ENCODE data around the gene PARD3. TPM values are rescaled to one million over a fixed set of nuclear protein-coding genes. Genes with fewer than 3 reads are reported as not detected.

PARD3 gene
- total RNA-seq, 1 donor from 2014 or later = 51.2 TPM

DNA sequence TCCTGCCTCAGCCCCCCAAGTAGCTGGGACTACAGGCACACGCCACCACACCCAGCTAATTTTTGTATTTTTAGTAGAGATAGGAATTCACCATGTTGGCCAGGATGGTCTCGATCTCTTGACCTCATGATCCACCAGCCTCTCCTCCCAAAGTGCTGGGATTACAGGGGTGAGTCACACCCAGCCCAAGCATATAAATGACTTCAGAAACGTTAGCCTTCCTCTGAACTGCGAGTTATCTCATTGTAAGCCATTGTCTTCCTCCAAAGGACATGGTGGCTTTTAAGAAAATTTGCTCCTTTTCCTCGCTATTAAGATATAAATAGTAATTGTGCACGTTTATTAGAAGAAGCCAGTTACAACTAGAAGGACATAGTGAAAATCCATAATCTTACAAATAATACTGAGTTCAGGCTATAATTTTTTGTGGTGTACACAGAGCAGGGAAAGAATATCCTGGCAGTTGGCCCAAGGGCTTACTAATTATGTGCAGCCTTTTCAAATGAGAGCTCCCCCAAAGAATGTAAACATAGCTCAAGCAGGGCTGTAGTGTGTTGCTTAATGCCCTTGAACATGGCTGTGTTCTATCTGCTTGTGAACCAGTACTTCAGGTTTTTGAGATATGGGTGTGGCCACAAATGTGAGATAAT lies 495.8 kb downstream of the PARD3 start:
- no peak for DNase-seq (ENCODE audit: low read depth, low spot score)
- peaks cover 9% of the 10 kb centered on the region for H3K36me3 Mint-ChIP-seq (ENCODE audit: low read depth)
- H3K9me3 Mint-ChIP-seq = no peaks in the 10 kb centered on the region
- H3K27me3 Mint-ChIP-seq (ENCODE audit: low read depth) = no peaks in the 10 kb centered on the region
- H3K4me1 Mint-ChIP-seq = peaks cover 27% of the 10 kb centered on the region
- TF ChIP-seq, protein P1, sequence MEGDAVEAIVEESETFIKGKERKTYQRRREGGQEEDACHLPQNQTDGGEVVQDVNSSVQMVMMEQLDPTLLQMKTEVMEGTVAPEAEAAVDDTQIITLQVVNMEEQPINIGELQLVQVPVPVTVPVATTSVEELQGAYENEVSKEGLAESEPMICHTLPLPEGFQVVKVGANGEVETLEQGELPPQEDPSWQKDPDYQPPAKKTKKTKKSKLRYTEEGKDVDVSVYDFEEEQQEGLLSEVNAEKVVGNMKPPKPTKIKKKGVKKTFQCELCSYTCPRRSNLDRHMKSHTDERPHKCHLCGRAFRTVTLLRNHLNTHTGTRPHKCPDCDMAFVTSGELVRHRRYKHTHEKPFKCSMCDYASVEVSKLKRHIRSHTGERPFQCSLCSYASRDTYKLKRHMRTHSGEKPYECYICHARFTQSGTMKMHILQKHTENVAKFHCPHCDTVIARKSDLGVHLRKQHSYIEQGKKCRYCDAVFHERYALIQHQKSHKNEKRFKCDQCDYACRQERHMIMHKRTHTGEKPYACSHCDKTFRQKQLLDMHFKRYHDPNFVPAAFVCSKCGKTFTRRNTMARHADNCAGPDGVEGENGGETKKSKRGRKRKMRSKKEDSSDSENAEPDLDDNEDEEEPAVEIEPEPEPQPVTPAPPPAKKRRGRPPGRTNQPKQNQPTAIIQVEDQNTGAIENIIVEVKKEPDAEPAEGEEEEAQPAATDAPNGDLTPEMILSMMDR (conservative IDR thresholded peaks at IDR 0.05) = no peak
- no peak overlapping the region for H3K4me3 Mint-ChIP-seq
- H3K27ac Mint-ChIP-seq (ENCODE audit: unreplicated experiment) = no peak overlapping the region

GRCh38 chr10:34316154-34316553 lies 498.9 kb downstream of the PARD3 start:
- DNase-seq (ENCODE audit: low read depth, low spot score) = no peak
- Mint-ChIP-seq H3K27me3 (ENCODE audit: low read depth) (no peaks in the 10 kb centered on the region), H3K4me1 (peaks cover 35% of the 10 kb centered on the region), H3K4me3 (no peak overlapping the region), H3K36me3 (ENCODE audit: low read depth) (peaks cover 8% of the 10 kb centered on the region), H3K9me3 (no peaks in the 10 kb centered on the region), H3K27ac (ENCODE audit: unreplicated experiment) (no peak overlapping the region)
- TF ChIP-seq, protein P1 (conservative IDR thresholded peaks at IDR 0.05) = no peak

DNA sequence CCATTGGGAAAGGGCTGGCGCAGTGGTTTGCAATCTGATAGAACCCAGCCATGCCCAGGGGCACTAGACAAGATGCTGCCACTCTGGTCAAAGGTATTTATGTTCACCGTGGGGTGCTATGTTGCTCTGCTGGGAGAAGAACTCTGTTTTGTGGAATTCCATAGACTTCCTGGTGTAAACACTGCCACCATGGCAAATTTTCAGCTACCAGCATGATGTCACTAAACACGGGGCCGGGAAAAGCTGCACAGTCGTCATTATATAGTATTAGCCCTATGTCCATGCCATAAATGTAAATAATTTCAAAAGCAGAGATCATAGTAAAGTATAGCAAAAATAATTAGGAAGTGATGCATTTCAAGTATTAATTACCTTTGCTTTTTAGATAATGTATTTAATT lies 500.6 kb downstream of the PARD3 start:
- H3K36me3 Mint-ChIP-seq (ENCODE audit: low read depth) = peaks cover 8% of the 10 kb centered on the region
- H3K27ac Mint-ChIP-seq (ENCODE audit: unreplicated experiment) = no peak overlapping the region
- no peak for DNase-seq (ENCODE audit: low read depth, low spot score)
- peaks cover 51% of the 10 kb centered on the region for H3K4me1 Mint-ChIP-seq
- H3K27me3 Mint-ChIP-seq (ENCODE audit: low read depth) = no peaks in the 10 kb centered on the region
- no peaks in the 10 kb centered on the region for H3K9me3 Mint-ChIP-seq
- TF ChIP-seq, protein P1 (conservative IDR thresholded peaks at IDR 0.05) = no peak
- no peak overlapping the region for H3K4me3 Mint-ChIP-seq

DNA sequence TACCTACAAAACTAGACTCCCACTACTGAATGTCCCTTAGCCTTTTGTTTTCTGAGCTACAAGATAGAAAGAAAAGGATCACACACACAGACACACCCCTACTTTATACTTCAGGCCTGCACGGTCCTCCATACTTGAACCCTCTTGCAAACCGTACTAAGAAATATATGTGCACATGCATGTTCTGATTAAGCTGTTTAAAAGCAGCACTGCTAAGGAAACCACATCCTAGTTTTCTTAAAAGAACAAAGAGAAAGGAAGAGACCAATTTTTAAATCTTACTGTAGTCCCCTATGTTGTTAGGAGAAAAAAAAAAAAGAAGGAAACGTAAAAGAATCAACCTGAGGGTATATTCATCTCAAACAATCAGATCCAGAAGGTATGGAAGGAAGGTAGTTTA lies 501.2 kb downstream of the PARD3 start:
- Mint-ChIP-seq H3K36me3 (ENCODE audit: low read depth) (peaks cover 9% of the 10 kb centered on the region), H3K27ac (ENCODE audit: unreplicated experiment) (no peak overlapping the region), H3K9me3 (no peaks in the 10 kb centered on the region), H3K27me3 (ENCODE audit: low read depth) (no peaks in the 10 kb centered on the region), H3K4me1 (peaks cover 57% of the 10 kb centered on the region), H3K4me3 (no peak overlapping the region)
- DNase-seq (ENCODE audit: low read depth, low spot score) = no peak
- TF ChIP-seq, protein P1 (conservative IDR thresholded peaks at IDR 0.05) = no peak

DNA sequence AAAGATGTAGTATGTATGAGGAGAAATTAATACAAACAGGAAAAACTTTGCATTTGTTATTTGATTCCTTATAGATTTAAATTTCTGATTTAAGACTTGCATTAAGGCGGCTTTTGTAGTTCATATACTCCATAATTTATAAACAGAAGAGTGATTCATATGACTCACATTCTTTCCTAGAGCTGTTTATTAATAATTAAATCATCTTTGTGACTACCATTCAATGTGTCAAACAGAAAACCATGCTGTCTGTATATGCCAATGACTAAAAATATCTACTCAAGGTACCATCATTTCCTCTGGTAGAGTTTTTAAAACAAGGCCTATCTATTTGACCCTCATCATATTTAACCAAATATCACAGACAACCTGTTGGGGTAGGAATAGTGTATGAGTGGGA lies 501.7 kb downstream of the PARD3 start:
- TF ChIP-seq, protein P1 (conservative IDR thresholded peaks at IDR 0.05) = no peak
- Mint-ChIP-seq H3K27ac (ENCODE audit: unreplicated experiment) (no peak overlapping the region), H3K4me3 (no peak overlapping the region), H3K36me3 (ENCODE audit: low read depth) (peaks cover 13% of the 10 kb centered on the region), H3K4me1 (peaks cover 60% of the 10 kb centered on the region), H3K27me3 (ENCODE audit: low read depth) (no peaks in the 10 kb centered on the region), H3K9me3 (no peaks in the 10 kb centered on the region)
- no peak for DNase-seq (ENCODE audit: low read depth, low spot score)

Measured in neural crest cell (in vitro differentiated cells).